A673 (cell line): ENCODE data around the gene MYO5A.

ENCODE experiments used
- CTCF ChIP-seq: fragments of 300-800, 200-600 bp; sonication (generic); conservative IDR thresholded peaks from 2 replicates; pipeline ENCODE4 v1.5.1; 2017; ENCODE audit warnings: low read depth, mild to moderate bottlenecking, antibody characterized with exemption, low read length, moderate library complexity, mixed read lengths
- EZH2 ChIP-seq: fragments of 200-600 bp; sonication (generic); IDR thresholded peaks from 2 replicates; pipeline ENCODE4 v1.6.1; 2017; ENCODE audit warnings: borderline replicate concordance, low read depth, mild to moderate bottlenecking, mixed read lengths, antibody characterized with exemption, low read length; ENCODE audit not compliant: poor library complexity, severe bottlenecking

- TF ChIP-seq CTCF (no peak), EZH2 (no peak)
These were observed 11.7 kb downstream of the MYO5A start for GRCh38 chr15:52517014-52517413.
